ENCODE measurements around the gene EGR1.

Gene EGR1

DNA sequence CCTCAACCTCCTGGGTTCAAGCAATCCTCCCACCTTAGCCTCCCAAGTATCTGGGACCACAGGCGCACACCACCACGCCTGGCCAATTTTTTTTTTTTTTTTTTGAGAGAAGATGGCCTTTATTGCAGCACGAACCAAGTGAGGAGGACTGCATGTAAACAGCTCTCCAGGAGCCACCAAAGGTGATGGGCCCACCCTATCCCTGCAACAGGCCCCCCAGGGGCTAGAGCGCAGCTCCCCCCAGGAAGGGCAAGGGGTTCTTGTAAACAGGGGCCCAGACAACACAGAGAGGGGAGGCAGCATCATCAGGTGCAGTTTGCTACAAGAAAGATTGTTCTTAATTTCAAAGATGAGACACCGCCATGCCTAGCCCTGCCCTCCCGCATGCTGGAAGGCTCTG is 12.6 kb upstream of the EGR1 start:
- Histone ChIP-seq H3K27me3 (ENCODE audit: insufficient read depth, poor library complexity, severe bottlenecking) (no peaks in the 10 kb centered on the region), H3K27ac (replicated peaks) (no peak overlapping the region), H3K4me3 (replicated peaks; ENCODE audit: insufficient read depth, low read length) (no peak overlapping the region)
- TF ChIP-seq, protein P1, sequence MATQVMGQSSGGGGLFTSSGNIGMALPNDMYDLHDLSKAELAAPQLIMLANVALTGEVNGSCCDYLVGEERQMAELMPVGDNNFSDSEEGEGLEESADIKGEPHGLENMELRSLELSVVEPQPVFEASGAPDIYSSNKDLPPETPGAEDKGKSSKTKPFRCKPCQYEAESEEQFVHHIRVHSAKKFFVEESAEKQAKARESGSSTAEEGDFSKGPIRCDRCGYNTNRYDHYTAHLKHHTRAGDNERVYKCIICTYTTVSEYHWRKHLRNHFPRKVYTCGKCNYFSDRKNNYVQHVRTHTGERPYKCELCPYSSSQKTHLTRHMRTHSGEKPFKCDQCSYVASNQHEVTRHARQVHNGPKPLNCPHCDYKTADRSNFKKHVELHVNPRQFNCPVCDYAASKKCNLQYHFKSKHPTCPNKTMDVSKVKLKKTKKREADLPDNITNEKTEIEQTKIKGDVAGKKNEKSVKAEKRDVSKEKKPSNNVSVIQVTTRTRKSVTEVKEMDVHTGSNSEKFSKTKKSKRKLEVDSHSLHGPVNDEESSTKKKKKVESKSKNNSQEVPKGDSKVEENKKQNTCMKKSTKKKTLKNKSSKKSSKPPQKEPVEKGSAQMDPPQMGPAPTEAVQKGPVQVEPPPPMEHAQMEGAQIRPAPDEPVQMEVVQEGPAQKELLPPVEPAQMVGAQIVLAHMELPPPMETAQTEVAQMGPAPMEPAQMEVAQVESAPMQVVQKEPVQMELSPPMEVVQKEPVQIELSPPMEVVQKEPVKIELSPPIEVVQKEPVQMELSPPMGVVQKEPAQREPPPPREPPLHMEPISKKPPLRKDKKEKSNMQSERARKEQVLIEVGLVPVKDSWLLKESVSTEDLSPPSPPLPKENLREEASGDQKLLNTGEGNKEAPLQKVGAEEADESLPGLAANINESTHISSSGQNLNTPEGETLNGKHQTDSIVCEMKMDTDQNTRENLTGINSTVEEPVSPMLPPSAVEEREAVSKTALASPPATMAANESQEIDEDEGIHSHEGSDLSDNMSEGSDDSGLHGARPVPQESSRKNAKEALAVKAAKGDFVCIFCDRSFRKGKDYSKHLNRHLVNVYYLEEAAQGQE (IDR thresholded peaks at IDR 0.05; ENCODE audit: insufficient replicate concordance, low read depth), result no peak
- TF ChIP-seq SPI1 (IDR thresholded peaks at IDR 0.05; ENCODE audit: borderline replicate concordance, low read depth) (no peak), GABPA (IDR thresholded peaks at IDR 0.05; ENCODE audit: low read depth) (no peak)
- no peak for DNase-seq (ENCODE audit: low read depth in 1 of 2, low spot score in 1 of 2)

DNA sequence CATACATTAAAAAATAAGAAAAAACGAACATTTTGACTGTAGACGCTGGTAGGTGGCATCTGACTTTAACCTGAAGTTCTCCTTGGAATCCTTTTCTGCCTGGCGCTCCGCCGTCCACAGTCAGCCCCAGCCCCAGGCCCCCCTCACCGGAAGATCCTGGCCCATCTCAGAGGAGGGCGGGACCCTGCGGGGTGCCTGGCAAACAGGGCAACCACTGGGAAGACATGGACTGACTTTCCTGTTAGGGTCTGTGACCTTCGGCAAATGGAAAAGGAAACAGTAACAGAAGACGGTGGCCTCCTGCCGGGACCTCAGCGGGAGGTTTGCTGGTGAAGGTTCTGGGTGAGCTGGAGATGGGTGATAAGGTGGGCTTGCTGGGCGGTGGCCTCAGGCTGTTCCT is 11.7 kb upstream of the EGR1 start:
- TF ChIP-seq SPI1 (IDR thresholded peaks at IDR 0.05; ENCODE audit: borderline replicate concordance, low read depth) (no peak), GABPA (IDR thresholded peaks at IDR 0.05; ENCODE audit: low read depth) (no peak), POLR2AphosphoS5 (IDR thresholded peaks at IDR 0.05; ENCODE audit: low read depth) (no peak)
- TF ChIP-seq, protein P2, sequence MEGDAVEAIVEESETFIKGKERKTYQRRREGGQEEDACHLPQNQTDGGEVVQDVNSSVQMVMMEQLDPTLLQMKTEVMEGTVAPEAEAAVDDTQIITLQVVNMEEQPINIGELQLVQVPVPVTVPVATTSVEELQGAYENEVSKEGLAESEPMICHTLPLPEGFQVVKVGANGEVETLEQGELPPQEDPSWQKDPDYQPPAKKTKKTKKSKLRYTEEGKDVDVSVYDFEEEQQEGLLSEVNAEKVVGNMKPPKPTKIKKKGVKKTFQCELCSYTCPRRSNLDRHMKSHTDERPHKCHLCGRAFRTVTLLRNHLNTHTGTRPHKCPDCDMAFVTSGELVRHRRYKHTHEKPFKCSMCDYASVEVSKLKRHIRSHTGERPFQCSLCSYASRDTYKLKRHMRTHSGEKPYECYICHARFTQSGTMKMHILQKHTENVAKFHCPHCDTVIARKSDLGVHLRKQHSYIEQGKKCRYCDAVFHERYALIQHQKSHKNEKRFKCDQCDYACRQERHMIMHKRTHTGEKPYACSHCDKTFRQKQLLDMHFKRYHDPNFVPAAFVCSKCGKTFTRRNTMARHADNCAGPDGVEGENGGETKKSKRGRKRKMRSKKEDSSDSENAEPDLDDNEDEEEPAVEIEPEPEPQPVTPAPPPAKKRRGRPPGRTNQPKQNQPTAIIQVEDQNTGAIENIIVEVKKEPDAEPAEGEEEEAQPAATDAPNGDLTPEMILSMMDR (IDR thresholded peaks at IDR 0.05; ENCODE audit: insufficient read depth, low read length), result no peak
- TF ChIP-seq, protein P1 (IDR thresholded peaks at IDR 0.05; ENCODE audit: insufficient replicate concordance, low read depth), result no peak
- Histone ChIP-seq H3K27me3 (ENCODE audit: insufficient read depth, poor library complexity, severe bottlenecking) (no peaks in the 10 kb centered on the region), H3K4me3 (replicated peaks; ENCODE audit: insufficient read depth, low read length) (no peak overlapping the region), H3K27ac (replicated peaks) (no peak overlapping the region)
- no peak for DNase-seq (ENCODE audit: low read depth in 1 of 2, low spot score in 1 of 2)

DNA sequence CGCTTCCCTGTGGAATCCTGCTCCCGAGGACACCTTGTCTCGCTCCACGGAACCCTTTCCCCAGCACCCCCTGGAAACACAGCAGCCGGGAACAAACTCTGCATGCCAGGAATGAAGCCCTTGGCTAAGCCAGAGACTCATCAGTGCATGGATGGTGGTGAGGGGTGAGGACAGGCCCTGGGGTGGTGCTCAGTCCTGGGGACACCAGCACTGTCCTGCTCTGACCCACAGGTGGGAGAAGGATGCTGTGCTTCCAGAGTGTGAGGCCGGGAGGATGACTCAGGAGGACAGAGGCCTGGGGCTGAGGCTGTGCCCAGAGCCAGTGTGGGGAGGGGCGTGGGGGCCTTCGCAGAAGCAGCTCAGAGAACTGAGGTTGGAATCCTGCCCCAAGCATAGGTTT is 11.2 kb upstream of the EGR1 start:
- no peak overlapping the region for H3K4me3 ChIP-seq (replicated peaks; ENCODE audit: insufficient read depth, low read length)
- DNase-seq (ENCODE audit: low read depth in 1 of 2, low spot score in 1 of 2), result no peak
- TF ChIP-seq GABPA (IDR thresholded peaks at IDR 0.05; ENCODE audit: low read depth), result no peak
- TF ChIP-seq POLR2AphosphoS5 (IDR thresholded peaks at IDR 0.05; ENCODE audit: low read depth), result no peak
- TF ChIP-seq SPI1 (IDR thresholded peaks at IDR 0.05; ENCODE audit: borderline replicate concordance, low read depth), result no peak
- TF ChIP-seq, protein P1 (IDR thresholded peaks at IDR 0.05; ENCODE audit: insufficient replicate concordance, low read depth), result no peak
- TF ChIP-seq, protein P2 (IDR thresholded peaks at IDR 0.05; ENCODE audit: insufficient read depth, low read length), result no peak

More for the DNA sequence above, 11.2 kb upstream of the EGR1 start:
- no peaks in the 10 kb centered on the region for H3K27me3 ChIP-seq (ENCODE audit: insufficient read depth, poor library complexity, severe bottlenecking)
- no peak overlapping the region for H3K27ac ChIP-seq (replicated peaks)

Measured in HL-60 (cell line).